ENCODE measurements around the gene TMEM11. TPM values are rescaled to one million over a fixed set of nuclear protein-coding genes. Genes with fewer than 3 reads are reported as not detected.
A peak's percentile ranks its signal among the peaks of the same experiment; 100 is the strongest.

TMEM11 gene
- total and polyA plus RNA-seq, 2 of the 8 experiments (the other 6 are each of a cell fraction or from before 2014, with no cell fraction given): 33.3 to 90.4 TPM

GRCh38 chr17:21196126-21196525 is 17.8 kb downstream of the TMEM11 start:
- Histone ChIP-seq H2AK5ac (ENCODE audit: low read depth, low read length) (no peak overlapping the region), H3K23ac (ENCODE audit: insufficient read length) (no peak overlapping the region), H3K27me3 (replicated peaks in 1 of 4; ENCODE audit: control insufficient read depth in 3 of 4, extremely low read depth in 1 of 4, insufficient read depth in 3 of 4, low read length in 3 of 4) (no peaks in the 10 kb centered on the region), H3K79me1 (ENCODE audit: low read depth, low read length) (peaks cover 20% of the 10 kb centered on the region), H3K23me2 (ENCODE audit: low read depth, low read length) (no peaks in the 10 kb centered on the region; the same call in 1 of the 2 replicates), H4K5ac (ENCODE audit: insufficient read length, low read depth, low read length) (no peak overlapping the region), H2BK15ac (ENCODE audit: low read length) (no peak overlapping the region), H3K4me2 (ENCODE audit: insufficient read depth in 1 of 2, low read depth in 2 of 2, low read length in 2 of 2) (no peak overlapping the region), H3K79me2 (ENCODE audit: control insufficient read depth in 1 of 2, insufficient read depth in 2 of 2, low read length in 2 of 2) (peaks cover 3 to 28% of the 10 kb centered on the region in 2 experiments; a peak in 3 of 4 replicates), H3K18ac (ENCODE audit: extremely low read depth, low read length) (no peak overlapping the region), H3K36me3 (ENCODE audit: control insufficient read depth in 2 of 4, insufficient read depth in 4 of 4, low read length in 3 of 4) (peaks cover 6 to 23% (median 11%) of the 10 kb centered on the region in 4 experiments; a peak in 7 of 8 replicates), H4K20me1 (replicated peaks in 1 of 2; ENCODE audit: control insufficient read depth in 1 of 2, insufficient read depth in 2 of 2, low read length in 2 of 2) (peaks cover 20 to 33% of the 10 kb centered on the region in 2 experiments), H4K91ac (replicated peaks; ENCODE audit: insufficient read length, low read length) (no peak overlapping the region), H3K4ac (replicated peaks; ENCODE audit: insufficient read length, low read depth, low read length) (no peak overlapping the region), H3K9ac (replicated peaks in 1 of 4; ENCODE audit: extremely low read depth in 1 of 4, low read depth in 3 of 4, low read length in 3 of 4) (no peak overlapping the region), H4K8ac (ENCODE audit: extremely low read depth, insufficient read depth, low read length) (no peak overlapping the region), H2BK20ac (ENCODE audit: low read length) (no peak overlapping the region), H2AFZ (ENCODE audit: low read length) (no peak overlapping the region), H3K9me3 (ENCODE audit: insufficient read depth in 2 of 2, low read depth in 1 of 2, low read length in 1 of 2) (no peaks in the 10 kb centered on the region), H3K27ac (ENCODE audit: low read depth, low read length) (no peak overlapping the region), H3K4me1 (replicated peaks in 1 of 4; ENCODE audit: control insufficient read depth in 3 of 4, insufficient read depth in 4 of 4, low read length in 3 of 4) (peaks cover 15 to 24% (median 18%) of the 10 kb centered on the region in 4 experiments), H2BK12ac (ENCODE audit: low read depth, low read length) (no peak overlapping the region), H2BK5ac (ENCODE audit: low read depth, low read length) (0 out of 2 replicates have a peak overlapping the region, but pooled peaks have one; percentile 15), H3K14ac (ENCODE audit: insufficient read length) (no peak overlapping the region), H3K4me3 (ENCODE audit: extremely low read depth in 1 of 4, insufficient read depth in 2 of 4, low read depth in 3 of 4, low read length in 4 of 4) (no peak overlapping the region), H2BK120ac (replicated peaks; ENCODE audit: low read depth, low read length) (no peak overlapping the region), H3K56ac (replicated peaks; ENCODE audit: insufficient read length, low read depth, low read length) (no peak overlapping the region)
- ChIA-PET POLR2A (ENCODE audit: partially characterized antibody) (interaction anchor here (1.2 to 3.2 kb wide), 4 partner anchors 10 to 74 kb away, joined by 3 to 9 read pairs (median 4); no protein-coding TSS in a partner anchor), CTCF (ENCODE audit: partially characterized antibody) (interaction anchor here (1.0 to 2.0 kb wide), 3 partner anchors 77 to 97 kb away, joined by 3 to 5 read pairs (median 5); no protein-coding TSS in a partner anchor)
- FAIRE-seq: no peak
- no peak for DNase-seq (ENCODE audit: low read depth in 1 of 2, low spot score in 2 of 2)
- WGBS, 2 experiments (ENCODE audit: extremely low coverage in 1 of 2, insufficient coverage in 1 of 2, insufficient read length in 1 of 2, insufficient replicate concordance in 2 of 2, low coverage in 1 of 2, low lambda C conversion rate in 2 of 2, missing lambda C conversion rate in 1 of 2): 90% methylated on average over 5 of the region's 5 CpGs; no CpG with 5 or more reads in 1 of the 2 experiments
- TF ChIP-seq KDM1A (IDR thresholded peaks at IDR 0.05; ENCODE audit: borderline replicate concordance, low read length) (no peak), CHD1 (IDR thresholded peaks at IDR 0.05; ENCODE audit: low read depth, low read length) (no peak), NANOG (IDR thresholded peaks at IDR 0.05; ENCODE audit: insufficient read depth, low read depth, low read length, poor library complexity, severe bottlenecking) (no peak), SP2 (IDR thresholded peaks at IDR 0.05; ENCODE audit: low read length) (no peak), JUN (IDR thresholded peaks at IDR 0.05; ENCODE audit: low read depth, low read length) (no peak), CBX8 (IDR thresholded peaks at IDR 0.05; ENCODE audit: borderline replicate concordance, low read depth, low read length) (no peak)

Measured in H1 (cell line).